Omental fat pad (tissue), 4 donors: ENCODE data around the gene FOXN1. TPM values are rescaled to one million over a fixed set of nuclear protein-coding genes. Genes with fewer than 3 reads are reported as not detected.
A peak's percentile ranks its signal among the peaks of the same experiment; 100 is the strongest.

Experiments
- ATAC-seq: fragments of 150-250 bp; one replicate; pipeline ENCODE4 v1.9.1; 2016; ENCODE audit warnings: mild to moderate bottlenecking, moderate library complexity; ENCODE audit not compliant: low FRiP score
- DNase-seq: peaks from one replicate; pipeline ENCODE4 v3.0.0-alpha.2; 2019; ENCODE audit warnings: low spot score
- CTCF ChIP-seq, 3 donors: fragments of 450-650 bp; IDR thresholded peaks; one replicate each; pipeline ENCODE4 v1.5.1; 2016 to 2017; ENCODE audit warnings: antibody characterized with exemption in 3 of 3, mild to moderate bottlenecking in 3 of 3, moderate library complexity in 2 of 3
- total RNA-seq, 4 donors: library from RNA; depleted of rRNA; stranded (reverse); fragments of >200 nt; gene quantifications; one replicate each; pipeline ENCODE4 v1.1.0, GENCODE V29; 2016

FOXN1 gene
- total RNA-seq, 4 donors from 2014 or later, result not detected

GRCh38 chr17:28570716-28571360, 64.7 kb downstream of the FOXN1 start:
- ATAC-seq (peak; percentile 20), DNase-seq (no peak)
- no peak for TF ChIP-seq CTCF (IDR thresholded peaks at IDR 0.05)

- no peak for TF ChIP-seq CTCF (IDR thresholded peaks at IDR 0.05)
- ATAC-seq (peak; percentile 99), DNase-seq (peak; percentile 66)
These were observed 65.4 kb downstream of the FOXN1 start, which contains the start of gene PIGS for GRCh38 chr17:28571361-28572122. TSS of gene PIGS (minus strand) at chr17:28571524. CDS start at chr17:28571496, 28 bp downstream.

- TF ChIP-seq CTCF (IDR thresholded peaks at IDR 0.05), result no peak
- no peak for DNase-seq
- no peak for ATAC-seq
These were observed 66.3 kb downstream of the FOXN1 start for GRCh38 chr17:28572259-28573039.

- no peak for TF ChIP-seq CTCF (IDR thresholded peaks at IDR 0.05)
- DNase-seq (no peak), ATAC-seq (no peak)
These were observed 66.9 kb downstream of the FOXN1 start for GRCh38 chr17:28573040-28573380.

GRCh38 chr17:28573521-28573920, 67.4 kb downstream of the FOXN1 start:
- ATAC-seq (no peak), DNase-seq (no peak)
- no peak for TF ChIP-seq CTCF (IDR thresholded peaks at IDR 0.05)

GRCh38 chr17:28573966-28574480, 67.9 kb downstream of the FOXN1 start:
- no peak for DNase-seq
- TF ChIP-seq CTCF (IDR thresholded peaks at IDR 0.05), result no peak
- ATAC-seq, result no peak
